Hepatocyte (in vitro differentiated cells): Measurements from ENCODE around the gene ELAC1. TPM values are rescaled to one million over a fixed set of nuclear protein-coding genes. Genes with fewer than 3 reads are reported as not detected.

Source experiments
- DNase-seq: peaks from one replicate; pipeline ENCODE4 v3.0.0-alpha.2; 2016; ENCODE audit warnings: low spot score
- H2AFZ ChIP-seq: fragments of 200-600 bp; sonication (generic); 2 replicates; pipeline ENCODE4 v1.6.0; 2016; ENCODE audit warnings: antibody characterized with exemption, mild to moderate bottlenecking
- H3K27ac ChIP-seq: fragments of 200-600 bp; sonication (generic); 2 replicates; pipeline ENCODE4 v1.5.1; 2016; ENCODE audit warnings: mild to moderate bottlenecking
- H3K27me3 ChIP-seq: fragments of 200-600 bp; sonication (generic); 2 replicates; pipeline ENCODE4 v1.6.1; 2016
- H3K36me3 ChIP-seq: fragments of 200-600 bp; sonication (generic); replicated peaks from 2 replicates; pipeline ENCODE4 v1.5.1; 2016; ENCODE audit warnings: low read depth; ENCODE audit not compliant: insufficient read depth
- H3K4me1 ChIP-seq: fragments of 200-600 bp; sonication (generic); 2 replicates; pipeline ENCODE4 v1.5.1; 2016; ENCODE audit warnings: mild to moderate bottlenecking, moderate library complexity; ENCODE audit not compliant: insufficient read depth
- H3K4me2 ChIP-seq: fragments of 200-600 bp; sonication (generic); 2 replicates; pipeline ENCODE4 v1.6.0; 2016
- H3K4me3 ChIP-seq: fragments of 200-600 bp; sonication (generic); 2 replicates; pipeline ENCODE4 v1.5.1; 2016; ENCODE audit warnings: mild to moderate bottlenecking
- H3K79me2 ChIP-seq: fragments of 200-600 bp; sonication (generic); 2 replicates; pipeline ENCODE4 v1.6.0; 2017; ENCODE audit warnings: mild to moderate bottlenecking
- H3K9me2 ChIP-seq: fragments of 200-600 bp; sonication (generic); replicated peaks from 2 replicates; pipeline ENCODE4 v1.6.0; 2017; ENCODE audit warnings: mild to moderate bottlenecking; ENCODE audit not compliant: insufficient read depth
- H3K9me3 ChIP-seq: fragments of 200-600 bp; sonication (generic); 2 replicates; pipeline ENCODE4 v1.5.1; 2016; ENCODE audit warnings: low read depth, mild to moderate bottlenecking
- H4K20me1 ChIP-seq: fragments of 200-600 bp; sonication (generic); 2 replicates; pipeline ENCODE4 v1.6.0; 2016; ENCODE audit warnings: mild to moderate bottlenecking; ENCODE audit not compliant: insufficient read depth, poor library complexity, severe bottlenecking
- CTCF ChIP-seq: fragments of 200-600 bp; sonication (generic); IDR thresholded peaks from 2 replicates; pipeline ENCODE4 v1.5.1; 2016; ENCODE audit warnings: antibody characterized with exemption, mild to moderate bottlenecking; ENCODE audit not compliant: poor library complexity
- EZH2 ChIP-seq: fragments of 200-600 bp; sonication (generic); IDR thresholded peaks from 2 replicates; pipeline ENCODE4 v1.6.1; 2016; ENCODE audit warnings: antibody characterized with exemption, mild to moderate bottlenecking, borderline replicate concordance
- EZH2phosphoT487 ChIP-seq: fragments of 200-600 bp; sonication (generic); IDR thresholded peaks from one replicate; pipeline ENCODE4 v1.6.1; 2018; ENCODE audit warnings: antibody characterized with exemption, mild to moderate bottlenecking, low read depth, moderate library complexity; ENCODE audit not compliant: unreplicated experiment, severe bottlenecking
- WGBS: methylation state at CpG from one replicate; pipeline ENCODE4 v1.1.6; 2016; ENCODE audit warnings: low lambda C conversion rate; ENCODE audit errors: missing lambda C conversion rate; 5-methylcytosine and 5-hydroxymethylcytosine counted together
- polyA plus RNA-seq: library from polyadenylated mRNA; unstranded; fragments of >200 nt; fragmentation: Nextera tagmentation; extraction: Ambion mirVana; gene quantifications from 2 replicates; pipeline ENCODE4 v1.2.1, GENCODE V29; 2016
- total RNA-seq: library from RNA; depleted of rRNA; stranded (reverse); fragments of >200 nt; gene quantifications from 2 replicates; pipeline ENCODE4 v1.2.3, GENCODE V29; 2014

ELAC1 gene
- total and polyA plus RNA-seq, 2 experiments from 2014 or later: 9.4 to 14.7 TPM

- no peak overlapping the region for H3K4me2 ChIP-seq
- DNase-seq: no peak
- no peaks in the 10 kb centered on the region for H3K9me2 ChIP-seq
- H3K27ac ChIP-seq: no peak overlapping the region
- TF ChIP-seq EZH2phosphoT487 (no peak), EZH2 (no peak), CTCF (no peak)
- H3K79me2 ChIP-seq: no peaks in the 10 kb centered on the region
- H2AFZ ChIP-seq: no peak overlapping the region
- no peaks in the 10 kb centered on the region for H3K27me3 ChIP-seq
- 96% methylated on average over 6 of the region's 6 CpGs for WGBS
- H4K20me1 ChIP-seq: no peaks in the 10 kb centered on the region
- H3K9me3 ChIP-seq: no peaks in the 10 kb centered on the region
- H3K36me3 ChIP-seq: no peaks in the 10 kb centered on the region
- H3K4me3 ChIP-seq: no peak overlapping the region
- H3K4me1 ChIP-seq: no peaks in the 10 kb centered on the region
These were observed 33.2 kb upstream of the ELAC1 start for GRCh38 chr18:50934545-50935211.

GRCh38 chr18:50935493-50936191 is 32.2 kb upstream of the ELAC1 start:
- Histone ChIP-seq H3K9me2 (no peaks in the 10 kb centered on the region), H3K4me2 (no peak overlapping the region), H3K36me3 (no peaks in the 10 kb centered on the region), H3K27ac (no peak overlapping the region), H4K20me1 (no peaks in the 10 kb centered on the region), H3K4me1 (no peaks in the 10 kb centered on the region), H3K79me2 (no peaks in the 10 kb centered on the region), H2AFZ (no peak overlapping the region), H3K9me3 (no peaks in the 10 kb centered on the region), H3K4me3 (no peak overlapping the region), H3K27me3 (no peaks in the 10 kb centered on the region)
- WGBS: 94% methylated on average over 6 of the region's 6 CpGs
- no peak for DNase-seq
- TF ChIP-seq EZH2 (no peak), EZH2phosphoT487 (no peak), CTCF (no peak)

- H3K27ac ChIP-seq: no peak overlapping the region
- no peaks in the 10 kb centered on the region for H3K79me2 ChIP-seq
- WGBS: 95% methylated on average over 1 of the region's 1 CpG
- H3K9me3 ChIP-seq: no peaks in the 10 kb centered on the region
- H3K4me2 ChIP-seq: no peak overlapping the region
- no peak for DNase-seq
- H3K27me3 ChIP-seq: no peaks in the 10 kb centered on the region
- no peaks in the 10 kb centered on the region for H3K9me2 ChIP-seq
- H3K36me3 ChIP-seq: no peaks in the 10 kb centered on the region
- H4K20me1 ChIP-seq: no peaks in the 10 kb centered on the region
- no peak overlapping the region for H2AFZ ChIP-seq
- TF ChIP-seq EZH2 (no peak), EZH2phosphoT487 (no peak), CTCF (no peak)
- H3K4me1 ChIP-seq: no peaks in the 10 kb centered on the region
- H3K4me3 ChIP-seq: no peak overlapping the region
These were observed 30.7 kb upstream of the ELAC1 start for GRCh38 chr18:50937183-50937582.
